ENCODE data around the gene FBXO28.
"Not testable (repeated sequence)": the region's sequence is repeated elsewhere in the genome, so short reads cannot be mapped to it uniquely, and the experiment has no call there.

Gene FBXO28

GRCh38 chr1:224113918-224114786 is at the start of gene FBXO28:
Gene FBXO28, plus strand, starts transcription at chr1:224114111. Its CDS starts 19 bp downstream, at chr1:224114130.
- DNase-seq, result peak; percentile 91

GRCh38 chr1:224064150-224064549 is 49.8 kb upstream of the FBXO28 start:
- no peak for DNase-seq

- DNase-seq, result no peak
These were observed 48.5 kb upstream of the FBXO28 start for GRCh38 chr1:224065455-224065854.

GRCh38 chr1:224067207-224067606 is 46.7 kb upstream of the FBXO28 start:
- DNase-seq, result no peak

GRCh38 chr1:224067621-224068457 is 46.1 kb upstream of the FBXO28 start:
- DNase-seq, result no peak

GRCh38 chr1:224068458-224069072 is 45.3 kb upstream of the FBXO28 start:
- DNase-seq, result no peak

GRCh38 chr1:224069138-224069537 is 44.8 kb upstream of the FBXO28 start:
- no peak for DNase-seq

- no peak for DNase-seq
These were observed 43.4 kb upstream of the FBXO28 start for GRCh38 chr1:224070521-224070920.

GRCh38 chr1:224076407-224076806 is 37.5 kb upstream of the FBXO28 start:
- no peak for DNase-seq

GRCh38 chr1:224079644-224080043 is 34.3 kb upstream of the FBXO28 start:
- DNase-seq, result not testable (repeated sequence)

GRCh38 chr1:224080115-224080774 is 33.7 kb upstream of the FBXO28 start:
- no peak for DNase-seq

- DNase-seq, result no peak
These were observed 32.3 kb upstream of the FBXO28 start for GRCh38 chr1:224081604-224082003.

- DNase-seq, result no peak
These were observed 31.8 kb upstream of the FBXO28 start for GRCh38 chr1:224082146-224082545.

- DNase-seq, result no peak
These were observed 29.0 kb upstream of the FBXO28 start for GRCh38 chr1:224084867-224085266.

- DNase-seq, result no peak
These were observed 28.3 kb upstream of the FBXO28 start for GRCh38 chr1:224085421-224086108.

GRCh38 chr1:224087286-224087794 is 26.6 kb upstream of the FBXO28 start:
- no peak for DNase-seq

GRCh38 chr1:224089583-224089982 is 24.3 kb upstream of the FBXO28 start:
- no peak for DNase-seq

GRCh38 chr1:224090116-224090515 is 23.8 kb upstream of the FBXO28 start:
- DNase-seq, result no peak

- no peak for DNase-seq
These were observed 21.8 kb upstream of the FBXO28 start for GRCh38 chr1:224092111-224092510.

- no peak for DNase-seq
These were observed 21.3 kb upstream of the FBXO28 start for GRCh38 chr1:224092601-224093000.

- DNase-seq, result no peak
These were observed 18.6 kb upstream of the FBXO28 start for GRCh38 chr1:224095339-224095738.

- DNase-seq, result no peak
These were observed 18.0 kb upstream of the FBXO28 start for GRCh38 chr1:224095867-224096266.

All from activated CD4-positive, CD25-positive, alpha-beta regulatory T cell treated with anti-CD3 and anti-CD28 coated beads, Interleukin-2, amount 50 U/mL, for 72 hours (primary cell).